Stimulated activated CD8-positive, alpha-beta memory T cell treated with anti-CD3 and anti-CD28 coated beads, Interleukin-2, amount 100 ng/mL, for 1 hour (primary cell): Measurements from ENCODE around the gene COPS9.
A peak's percentile ranks its signal among the peaks of the same experiment; 100 is the strongest.

ENCODE experiments used
- DNase-seq, 2 donors: peaks; one replicate each; pipeline ENCODE4 v3.0.0-alpha.2; 2020; ENCODE audit warnings: low read depth in 2 of 2

COPS9 gene

DNA sequence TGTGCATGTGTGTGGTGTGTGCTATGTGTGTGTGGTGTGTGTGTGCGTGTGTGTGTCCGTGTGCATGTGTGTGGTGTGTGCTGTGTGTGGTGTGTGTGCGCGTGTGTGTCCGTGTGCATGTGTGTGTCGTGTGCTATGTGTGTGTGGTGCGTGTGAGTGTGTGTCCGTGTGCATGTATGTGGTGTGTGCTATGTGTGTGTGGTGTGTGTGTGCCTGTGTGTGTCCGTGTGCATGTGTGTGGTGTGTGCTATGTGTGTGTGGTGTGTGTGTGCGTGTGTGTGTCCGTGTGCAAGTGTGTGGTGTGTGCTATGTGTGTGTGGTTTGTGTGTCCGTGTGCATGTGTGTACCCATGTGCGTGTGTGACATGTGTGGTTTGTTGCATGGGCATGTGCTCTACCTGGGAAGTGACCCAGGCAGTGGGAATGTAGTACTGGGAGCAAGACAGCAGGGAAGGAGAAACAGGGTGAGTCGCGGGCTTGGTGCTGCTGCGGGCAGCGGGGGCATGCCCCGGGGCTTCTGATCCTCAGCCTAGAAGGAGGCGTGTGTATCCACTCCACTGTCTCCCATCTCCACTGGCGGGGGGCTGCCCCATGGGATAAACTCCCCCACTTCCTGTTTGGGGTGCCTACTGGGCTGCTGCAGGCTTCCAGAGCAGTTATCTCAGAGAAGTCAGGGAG is 11.9 kb upstream of the COPS9 start:
- DNase-seq: no peak

DNA sequence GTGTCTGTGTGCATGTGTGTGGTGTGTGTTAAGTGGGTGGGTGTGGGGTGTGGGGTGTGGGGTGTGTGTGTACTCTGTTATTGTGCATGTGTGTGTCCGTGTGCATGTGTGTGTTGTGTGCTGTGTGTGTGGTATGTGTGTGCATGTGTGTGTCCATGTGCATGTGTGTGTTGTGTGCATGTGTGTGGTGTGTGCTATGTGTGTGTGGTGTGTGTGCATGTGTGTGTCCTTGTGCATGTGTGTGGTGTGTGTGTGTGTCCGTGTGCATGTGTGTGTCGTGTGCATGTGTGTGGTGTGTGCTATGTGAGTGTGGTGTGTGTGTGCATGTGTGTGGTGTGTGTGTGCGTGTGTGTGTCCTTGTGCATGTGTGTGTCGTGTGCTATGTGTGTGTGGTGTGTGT is 11.3 kb upstream of the COPS9 start:
- DNase-seq: no peak

DNA sequence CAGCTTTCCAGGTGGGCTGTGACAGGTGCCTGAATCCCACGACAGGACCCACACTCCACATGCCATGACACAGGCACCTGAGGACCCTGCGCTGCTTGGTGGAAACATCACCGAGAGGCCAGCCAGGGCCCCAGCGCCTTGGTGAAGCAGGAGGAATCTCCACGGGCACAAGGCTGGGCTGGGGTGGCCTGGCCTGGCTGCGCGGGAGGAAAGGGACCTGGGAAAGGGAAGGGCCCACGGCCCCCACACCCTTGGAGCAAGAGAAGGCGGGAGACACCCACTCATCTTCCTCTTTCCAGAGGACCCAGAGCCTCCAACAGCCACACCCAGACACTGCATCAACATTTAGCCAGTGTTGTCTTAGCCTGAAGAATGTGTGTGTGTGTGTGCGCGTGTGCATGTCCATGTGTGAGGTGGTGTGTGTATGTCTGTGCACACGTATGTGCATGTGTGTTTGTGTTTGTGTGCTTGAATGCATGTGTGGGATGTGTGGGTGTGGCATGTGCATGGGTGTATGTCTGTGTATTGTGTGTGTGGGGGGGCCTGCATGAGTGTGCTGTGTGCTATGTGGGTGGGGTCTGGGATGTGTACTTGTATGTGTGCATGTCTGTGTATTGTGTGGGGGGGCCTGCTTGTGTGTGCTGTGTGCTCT is 10.6 kb upstream of the COPS9 start:
- DNase-seq: no peak

DNA sequence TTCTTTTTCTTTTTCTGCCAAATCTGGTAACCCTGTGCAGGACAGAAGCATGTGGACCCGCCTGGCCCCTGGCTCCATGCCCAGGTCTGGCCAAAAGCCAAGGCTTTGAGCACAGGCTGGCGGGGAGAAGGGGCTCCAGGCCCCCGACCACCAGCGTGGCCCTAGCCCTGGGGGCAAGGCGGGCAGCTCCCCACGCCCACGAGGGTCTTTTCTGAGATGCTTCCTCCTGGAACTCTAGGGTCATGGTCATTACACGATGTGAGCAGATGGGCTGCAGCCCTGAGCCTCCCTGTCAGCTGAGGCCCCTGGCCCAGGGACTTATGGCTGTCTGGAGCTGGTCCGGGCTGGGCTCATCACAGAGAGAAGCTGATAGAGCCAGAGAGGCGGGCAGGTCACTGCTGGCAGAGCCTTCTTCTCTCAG is 10.0 kb upstream of the COPS9 start:
- no peak for DNase-seq

DNA sequence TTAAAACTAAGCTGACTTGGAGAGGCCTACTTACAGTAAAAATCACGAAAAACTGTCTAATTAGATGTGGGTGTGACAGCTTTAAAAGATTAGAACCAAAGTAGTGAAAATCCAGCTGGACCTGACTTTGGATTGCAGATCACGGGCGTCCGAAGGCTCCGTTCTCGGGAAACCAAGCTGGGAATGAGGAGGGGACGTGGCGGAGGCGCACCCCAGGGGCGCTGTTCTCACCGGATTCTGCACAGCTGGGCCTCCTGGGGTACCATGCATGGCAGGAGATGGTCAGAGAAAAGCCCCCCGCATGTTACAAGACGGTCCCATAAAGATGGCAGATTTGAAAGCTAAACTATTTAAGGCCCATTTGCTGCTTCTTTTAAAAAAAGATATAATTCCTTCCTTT is 9.4 kb upstream of the COPS9 start:
- DNase-seq: no peak

DNA sequence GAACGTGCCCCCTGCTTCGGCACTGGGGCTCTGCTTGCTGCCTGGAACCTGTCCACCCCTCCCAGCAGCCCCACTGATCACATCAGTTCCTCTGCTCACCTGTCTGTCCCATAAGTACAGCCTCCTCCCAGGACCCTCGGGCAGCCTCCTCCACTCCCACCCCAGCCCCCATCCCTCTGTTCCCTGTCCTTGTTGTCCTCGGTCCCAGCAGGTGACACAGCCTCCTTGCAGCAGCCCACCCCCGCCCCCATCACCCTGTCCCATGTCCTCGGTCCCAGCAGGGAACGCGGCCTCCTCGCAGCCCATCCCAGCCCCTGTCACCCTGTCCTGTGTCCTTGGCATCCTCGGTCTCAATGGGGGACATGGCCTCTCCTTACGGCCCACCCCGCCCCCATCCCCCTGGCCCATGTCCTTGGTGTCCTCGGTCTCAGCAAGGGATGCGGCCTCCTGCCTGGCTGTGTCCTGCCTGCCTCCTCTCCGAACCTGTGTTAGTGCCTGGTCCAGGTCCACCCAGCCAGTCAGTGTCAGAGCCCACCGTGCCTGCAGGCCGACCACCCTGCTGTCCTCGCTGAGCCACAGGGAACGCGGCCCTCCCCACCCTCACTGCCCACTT is 8.7 kb upstream of the COPS9 start:
- no peak for DNase-seq

DNA sequence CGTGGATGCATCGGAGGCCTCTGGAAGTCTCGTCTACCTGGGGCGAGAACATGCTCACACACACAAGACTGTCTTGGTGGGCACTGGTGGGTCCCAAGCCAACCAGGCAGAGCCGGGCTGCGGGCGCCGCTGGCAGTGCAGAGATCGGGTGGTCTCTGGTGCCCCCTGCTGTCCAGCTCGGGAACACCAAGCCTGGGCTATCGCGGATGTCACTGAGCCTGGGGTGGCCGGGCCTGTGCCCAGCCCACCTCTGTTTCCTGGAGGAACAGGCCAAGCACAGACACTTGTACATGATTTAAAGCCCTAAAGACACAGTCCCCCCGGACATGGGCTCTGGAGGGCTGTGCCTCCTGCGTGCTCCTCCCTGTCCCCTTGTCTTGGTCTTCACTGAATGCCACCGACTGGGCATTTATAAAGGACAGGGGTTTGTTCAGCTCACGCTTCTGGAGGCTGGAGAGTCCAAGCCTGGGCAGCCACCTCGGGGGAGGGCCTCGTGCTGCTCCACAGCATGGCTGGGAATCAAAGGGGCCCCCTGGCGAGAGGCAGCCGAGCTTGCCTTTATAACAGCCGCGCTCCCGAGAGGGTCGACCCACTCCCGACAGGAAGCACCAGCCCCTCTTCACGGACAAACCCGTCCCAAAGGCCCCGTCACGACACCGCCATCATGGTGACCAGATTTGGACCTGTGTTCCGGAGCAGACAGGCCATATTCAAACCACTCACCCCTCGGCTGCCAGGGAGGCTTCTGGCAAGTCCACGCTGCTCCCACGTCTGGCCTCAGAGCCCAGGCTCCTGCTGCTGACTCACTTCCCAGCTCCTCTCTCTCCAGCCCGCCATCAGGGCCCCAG is 7.9 kb upstream of the COPS9 start:
- DNase-seq: peak; percentile 63 to 72

DNA sequence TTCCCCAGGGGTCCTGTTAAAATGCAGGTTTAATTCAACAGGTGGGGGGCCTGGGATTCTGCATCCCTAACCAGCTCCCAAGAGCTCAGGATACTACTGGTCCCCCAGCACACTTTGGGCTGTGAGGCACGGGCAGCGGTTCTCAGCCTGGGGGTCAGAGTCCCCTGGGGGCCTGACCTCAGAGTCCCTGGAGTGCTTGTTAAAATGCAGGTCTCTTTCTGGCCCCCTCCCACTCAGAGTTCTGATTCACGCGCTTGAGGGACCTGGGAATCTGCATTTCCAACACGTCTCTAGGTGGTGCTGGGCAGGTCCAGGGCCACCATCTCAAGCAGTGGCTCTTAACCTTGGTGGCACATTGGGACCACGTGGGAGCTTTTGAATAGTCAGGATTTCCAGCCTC is 7.2 kb upstream of the COPS9 start:
- no peak for DNase-seq

DNA sequence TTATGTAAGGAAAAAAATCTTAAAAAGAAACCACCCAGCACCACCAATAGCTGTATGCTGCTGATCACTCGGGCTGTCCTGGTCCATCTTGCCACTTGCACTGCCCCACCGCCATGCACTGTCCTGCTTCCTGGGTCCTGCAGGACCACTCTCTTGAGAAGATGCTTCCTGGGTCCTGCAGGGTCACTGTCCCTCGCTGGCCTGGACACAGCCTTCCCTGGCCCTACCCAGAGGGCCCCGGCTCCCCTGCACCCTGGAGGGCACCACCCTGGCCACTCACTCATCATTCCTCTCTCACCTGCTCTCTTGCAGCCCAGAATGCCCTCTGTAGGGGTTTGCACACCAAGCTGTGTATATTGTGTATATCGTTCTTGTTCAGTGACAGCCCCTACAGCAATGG is 6.8 kb upstream of the COPS9 start:
- no peak for DNase-seq

DNA sequence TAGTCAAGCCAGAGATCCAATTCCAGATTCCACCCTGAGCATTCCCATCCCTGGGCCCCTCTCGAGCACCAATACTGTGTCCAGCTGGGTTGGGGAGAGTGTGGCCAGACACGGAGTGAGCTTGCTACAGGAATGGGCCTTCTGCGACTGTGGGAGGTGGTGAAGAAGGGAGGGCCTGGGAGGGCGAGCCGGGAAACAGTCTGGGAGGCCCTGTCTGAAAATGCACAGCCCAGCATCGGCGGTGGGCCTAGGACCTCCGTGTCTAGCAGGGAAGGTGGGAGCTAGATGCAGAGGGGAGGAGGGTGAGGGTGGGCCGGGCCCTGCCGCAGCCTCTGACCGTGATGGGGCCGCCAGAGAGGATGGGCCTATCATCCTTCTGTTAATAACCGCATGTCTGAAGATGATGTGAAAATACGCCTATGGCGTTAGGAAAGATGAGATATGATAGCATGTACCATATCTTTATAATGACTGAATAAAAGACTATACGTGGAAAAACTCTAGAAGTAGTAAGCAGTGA is 6.2 kb upstream of the COPS9 start:
- DNase-seq: no peak

DNA sequence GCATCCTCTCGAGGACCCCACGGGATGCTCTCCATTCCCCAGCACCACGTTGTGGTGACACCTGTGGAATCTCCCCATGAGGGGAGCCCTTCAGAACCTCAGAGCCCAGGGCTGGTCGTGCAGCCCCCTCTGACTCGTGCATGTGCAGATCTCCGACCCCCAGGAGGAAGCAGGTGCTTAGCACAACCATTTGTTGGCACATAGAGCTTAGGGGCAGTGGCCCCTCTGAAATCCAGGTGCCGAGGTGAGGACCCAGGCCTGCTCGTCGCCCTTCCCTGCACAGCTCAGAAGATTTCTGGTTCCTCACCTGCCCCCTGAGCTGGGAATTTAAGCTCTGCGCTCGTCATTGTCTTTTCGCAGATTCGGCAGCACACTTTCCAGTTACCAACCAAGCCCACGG is 5.6 kb upstream of the COPS9 start:
- no peak for DNase-seq

DNA sequence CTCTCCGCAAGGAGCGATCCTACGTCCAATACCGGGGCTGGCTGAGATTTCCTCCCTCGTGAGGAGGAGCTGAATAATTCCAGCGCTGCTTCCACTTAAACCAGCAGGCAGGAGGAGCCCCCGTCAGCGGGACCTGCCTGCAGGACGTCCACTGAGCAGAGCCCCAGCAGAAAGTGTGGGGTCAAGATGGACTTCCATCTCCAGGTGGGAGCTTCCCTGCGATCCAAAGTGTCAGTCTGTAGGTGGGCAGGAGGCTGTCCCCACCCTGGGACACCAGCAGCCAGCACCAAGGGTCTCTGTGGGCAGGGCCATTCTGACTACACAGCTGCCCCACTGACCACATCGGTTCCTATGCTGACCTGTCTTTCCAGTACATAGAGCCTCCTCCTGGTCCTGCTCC is 4.8 kb upstream of the COPS9 start:
- DNase-seq: no peak

DNA sequence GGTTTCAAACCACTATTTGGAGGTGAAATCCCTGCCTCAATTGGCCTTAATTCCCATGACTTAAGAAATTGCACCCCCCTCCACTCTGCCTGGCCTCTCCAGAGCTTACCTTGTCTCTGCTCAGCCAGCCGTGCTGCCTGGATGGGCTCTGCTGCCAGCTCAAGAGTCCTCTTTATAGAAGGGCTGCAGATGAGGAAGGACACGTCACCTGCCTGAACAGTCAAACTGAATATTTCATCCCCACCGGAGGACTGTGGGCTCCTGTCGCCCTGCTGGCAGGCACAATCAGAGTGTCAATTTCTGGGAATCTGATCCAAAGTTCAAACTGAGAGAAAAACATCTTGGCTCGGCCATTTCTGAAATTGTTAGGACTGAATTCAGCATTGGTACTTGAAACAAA is 4.4 kb upstream of the COPS9 start, which contains the start of gene OTOS:
Gene OTOS (minus strand): TSS at position 148 of the 400 bp plus-strand sequence. CDS start 332 bp downstream, outside the sequence.
- no peak for DNase-seq

DNA sequence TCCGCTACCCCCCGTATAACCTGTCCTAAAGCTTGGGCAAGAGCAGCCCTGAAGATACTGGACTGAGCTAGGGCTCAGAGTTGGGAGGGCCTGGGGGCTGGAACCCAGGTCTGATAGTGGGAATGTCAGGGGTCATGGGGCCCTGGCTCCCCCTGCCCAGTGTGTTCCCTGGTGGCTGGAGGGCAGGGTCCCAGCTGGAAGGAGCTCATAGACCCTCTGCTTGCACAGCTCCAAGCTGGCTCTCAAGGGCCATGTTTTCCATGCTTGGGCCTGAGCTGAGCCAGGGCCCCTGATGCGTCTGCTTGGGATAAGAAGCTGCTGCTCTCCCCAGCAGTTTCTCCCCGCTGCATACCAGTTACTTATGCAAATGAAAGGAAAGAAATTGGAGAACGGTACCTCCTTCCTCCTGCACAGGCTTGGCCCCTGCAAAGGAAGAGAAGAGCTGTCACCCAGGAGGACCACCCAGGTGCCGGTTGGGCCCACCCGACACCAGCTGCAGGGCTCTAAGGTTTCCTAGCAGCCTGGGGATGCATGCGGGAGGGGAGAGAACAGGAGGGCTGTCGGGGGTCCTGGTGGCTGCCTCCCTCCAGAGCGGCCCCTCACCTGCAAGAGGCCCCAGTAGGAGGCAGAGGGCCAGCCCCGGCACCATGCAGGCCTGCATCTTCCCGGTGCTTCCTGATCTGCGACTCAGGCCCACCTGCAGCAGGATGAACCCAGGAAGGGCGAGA is 3.7 kb upstream of the COPS9 start:
- no peak for DNase-seq

DNA sequence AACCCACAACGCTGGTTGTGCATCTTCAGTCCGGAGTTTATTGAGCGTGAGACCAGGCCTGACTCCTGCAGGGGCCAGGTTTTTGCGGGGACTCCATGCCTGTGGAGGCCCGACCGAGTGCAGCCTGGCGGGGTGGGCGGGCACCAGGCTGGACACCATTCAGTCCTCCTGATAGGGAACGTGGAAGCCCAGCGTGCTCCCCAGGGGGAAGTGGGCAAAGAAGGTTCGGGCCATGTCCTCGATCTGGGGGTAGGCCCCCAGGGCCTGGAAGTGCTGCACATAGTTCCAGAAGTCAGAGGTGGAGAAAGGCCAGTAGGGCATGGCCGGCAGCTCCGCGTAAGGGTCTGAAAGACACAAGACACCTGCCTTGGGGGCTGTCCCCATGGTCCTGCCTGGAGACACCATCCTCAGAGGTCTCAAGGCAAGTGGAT is 2.9 kb upstream of the COPS9 start:
- DNase-seq: no peak

DNA sequence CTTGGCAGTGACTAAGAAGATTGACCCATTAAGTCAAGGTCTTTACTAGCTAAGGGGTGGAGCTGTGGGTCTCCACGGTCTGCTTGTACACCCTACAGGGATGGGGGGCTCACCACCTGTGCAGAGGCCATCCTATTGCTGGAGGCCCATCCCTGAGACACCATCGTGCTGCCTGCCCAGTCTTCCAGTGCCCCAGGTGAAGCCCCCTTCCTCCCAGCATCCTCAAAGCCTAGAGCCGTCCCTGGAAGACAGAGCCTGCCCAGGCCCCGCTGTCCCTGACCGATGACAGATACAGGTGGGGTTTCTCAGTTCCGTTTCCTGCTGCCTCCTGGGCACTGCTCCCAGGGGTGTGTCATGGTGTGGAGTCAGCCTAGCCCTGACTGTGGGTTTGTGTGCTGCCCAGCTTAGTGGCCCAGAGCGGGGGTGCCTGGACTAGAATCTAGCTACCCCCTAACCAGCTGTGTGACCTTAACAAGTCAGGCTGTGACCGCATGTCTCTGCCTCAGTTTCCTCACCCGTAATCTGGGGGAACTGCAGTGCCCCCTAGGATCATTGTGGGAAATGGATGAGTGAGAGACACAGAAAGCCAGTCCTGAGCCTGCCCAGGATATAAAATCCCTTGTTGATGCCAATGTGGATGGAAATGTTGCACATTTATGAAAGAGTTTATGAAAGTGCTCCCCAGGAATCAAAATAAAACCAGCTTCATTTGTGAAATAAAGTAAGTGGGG is 2.3 kb upstream of the COPS9 start:
- no peak for DNase-seq

DNA sequence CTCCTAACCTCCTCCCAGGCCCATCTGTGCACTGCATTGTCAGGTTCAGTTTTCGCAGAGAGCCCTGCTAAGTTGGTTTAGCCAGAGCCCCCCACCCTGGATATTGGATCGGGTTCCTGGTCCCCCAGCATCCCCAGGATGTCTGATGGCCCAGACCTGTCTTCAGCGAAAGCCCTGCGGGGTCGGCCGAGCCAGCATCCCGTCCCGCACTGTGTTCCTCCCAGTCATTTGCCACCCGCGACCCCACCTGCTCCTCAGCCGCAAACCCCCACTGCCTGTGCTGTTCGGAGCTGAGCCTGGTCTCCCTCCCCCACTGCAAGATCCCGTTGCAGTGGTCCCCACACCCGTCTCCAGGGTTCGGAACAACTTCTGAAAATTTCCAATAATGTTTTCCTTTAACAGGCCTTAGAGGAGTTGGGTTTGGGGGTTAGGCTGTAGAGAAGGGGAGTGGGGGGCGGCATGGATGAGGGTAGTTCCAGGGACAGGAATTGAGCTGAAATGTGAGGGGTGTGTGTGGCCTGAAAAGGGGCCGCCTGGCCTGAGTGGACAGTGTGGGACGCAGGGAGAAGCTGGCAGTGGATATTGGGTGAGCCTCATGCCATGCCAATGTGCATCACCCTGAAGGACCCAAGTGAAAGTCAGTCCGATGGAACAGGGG is 1.6 kb upstream of the COPS9 start:
- no peak for DNase-seq

DNA sequence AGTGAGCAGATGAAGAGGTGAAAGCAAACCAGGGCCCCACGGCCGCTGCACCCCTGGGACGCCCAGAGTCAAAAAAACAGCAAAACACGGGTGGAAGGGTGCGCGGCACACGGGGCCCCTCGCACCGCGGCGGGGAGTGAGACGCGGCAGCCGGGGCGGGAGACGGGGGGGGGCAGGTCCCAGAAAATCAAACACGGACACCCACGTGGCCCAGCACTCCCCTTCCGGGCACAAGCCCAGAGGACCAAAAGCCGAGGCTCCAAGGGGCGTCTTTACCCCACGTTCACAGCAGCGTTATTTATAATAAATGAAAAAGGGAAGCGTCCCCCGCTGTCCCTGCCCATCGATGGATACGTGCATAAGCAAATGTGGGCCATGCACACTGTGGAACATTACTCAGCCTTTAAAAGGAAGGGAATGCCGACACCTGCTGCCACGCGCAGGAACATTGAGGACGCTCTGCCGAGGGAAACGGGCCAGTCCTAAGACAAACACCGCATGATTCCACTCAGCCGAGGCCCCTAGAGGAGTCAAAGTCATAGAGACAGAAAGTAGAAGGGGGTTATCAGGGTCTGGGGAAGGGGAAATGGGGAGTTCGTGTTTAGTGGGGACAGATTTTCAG is 677 bp upstream of the COPS9 start:
- DNase-seq: no peak

DNA sequence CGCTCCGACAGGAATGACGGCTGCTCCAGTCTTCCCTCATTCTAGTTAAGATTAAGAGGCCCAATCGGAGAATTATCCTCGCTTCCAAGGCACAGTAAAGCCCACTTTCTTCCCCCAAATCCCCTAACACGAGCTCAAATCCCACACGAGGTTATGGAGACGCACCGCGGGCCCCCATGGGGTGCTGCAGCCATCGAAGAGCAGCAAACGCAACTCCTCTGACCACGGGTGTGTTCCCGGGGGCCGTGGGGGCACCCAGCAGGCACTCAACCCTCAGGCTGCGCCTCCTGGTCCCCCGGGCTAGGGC is 446 bp downstream of the COPS9 start:
- DNase-seq: no peak

DNA sequence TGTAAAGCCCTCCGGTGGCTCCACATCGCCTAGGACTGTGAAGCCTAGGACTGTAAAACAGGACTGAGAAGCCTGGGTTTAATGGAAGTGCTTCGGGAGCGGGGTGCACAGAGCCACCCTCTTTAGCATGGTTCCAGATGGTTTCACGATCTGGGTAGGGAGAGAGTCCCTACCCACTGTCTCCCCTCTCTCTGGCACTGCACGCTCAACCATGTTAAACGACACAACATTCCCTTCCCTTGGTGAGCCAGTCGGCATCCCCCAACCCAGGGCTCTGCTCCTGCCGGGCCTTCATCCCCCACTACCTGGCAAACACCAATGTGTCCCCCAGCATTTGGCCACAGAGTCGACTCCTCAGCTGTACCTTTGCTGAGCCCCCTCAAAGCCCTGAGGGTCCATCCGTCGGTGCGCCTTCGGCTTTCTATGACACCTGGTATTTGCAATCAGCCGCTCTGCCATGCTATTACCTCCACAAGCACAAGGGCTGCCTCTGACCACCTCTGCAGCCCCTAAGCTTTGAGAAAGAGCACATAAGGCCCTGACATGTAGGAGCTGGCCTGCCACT is 1.1 kb downstream of the COPS9 start:
- DNase-seq: no peak
